ENCODE measurements around the gene KDM6A. TPM values are rescaled to one million over a fixed set of nuclear protein-coding genes. Genes with fewer than 3 reads are reported as not detected.

Gene KDM6A
- total and polyA plus RNA-seq, 2 of the 13 experiments (the other 11 are each of a cell fraction or from before 2014, with no cell fraction given) = 16.7 to 18.2 TPM

GRCh38 chrX:44871931-44872820 is 812 bp upstream of the KDM6A start (continued):
- TF ChIP-seq RXRA (CRISPR knock-in tag; IDR thresholded peaks at IDR 0.05) (no peak), MAF1 (CRISPR knock-in tag; IDR thresholded peaks at IDR 0.05; ENCODE audit: borderline replicate concordance) (no peak), PRMT3 (CRISPR knock-in tag; IDR thresholded peaks at IDR 0.05; ENCODE audit: borderline replicate concordance, low read depth) (no peak), ZNF124 (CRISPR knock-in tag; IDR thresholded peaks at IDR 0.05) (no peak), KLF16 (CRISPR knock-in tag; IDR thresholded peaks at IDR 0.05) (no peak), HNRNPK (IDR thresholded peaks at IDR 0.05; ENCODE audit: low read depth, low read length, poor library complexity, severe bottlenecking) (peak; percentile 55), ZNF3 (CRISPR knock-in tag; IDR thresholded peaks at IDR 0.05) (no peak), ZNF256 (CRISPR knock-in tag; conservative IDR thresholded peaks at IDR 0.05) (no peak), CBFB (CRISPR knock-in tag; IDR thresholded peaks at IDR 0.05) (no peak), KLF13 (CRISPR knock-in tag; IDR thresholded peaks at IDR 0.05) (no peak), MLLT10 (CRISPR knock-in tag; IDR thresholded peaks at IDR 0.05) (no peak), TP53 (CRISPR knock-in tag; conservative IDR thresholded peaks at IDR 0.05) (no peak), SRSF4 (IDR thresholded peaks at IDR 0.05; ENCODE audit: low read depth, low read length, poor library complexity, severe bottlenecking) (no peak), SNRNP70 (IDR thresholded peaks at IDR 0.05; ENCODE audit: low read depth, low read length) (no peak), ZNF510 (CRISPR knock-in tag; IDR thresholded peaks at IDR 0.05; ENCODE audit: low read depth) (no peak), LRRFIP1 (CRISPR knock-in tag; conservative IDR thresholded peaks at IDR 0.05) (no peak), HMGA1 (CRISPR knock-in tag; conservative IDR thresholded peaks at IDR 0.05) (no peak), ZNF367 (CRISPR knock-in tag; IDR thresholded peaks at IDR 0.05; ENCODE audit: borderline replicate concordance) (no peak), EHMT2 (IDR thresholded peaks at IDR 0.05; ENCODE audit: borderline replicate concordance, low read depth, low read length) (no peak), ZNF879 (CRISPR knock-in tag; IDR thresholded peaks at IDR 0.05) (no peak), ZNF772 (CRISPR knock-in tag; IDR thresholded peaks at IDR 0.05) (no peak), ZNF569 (CRISPR knock-in tag; IDR thresholded peaks at IDR 0.05; ENCODE audit: borderline replicate concordance) (no peak), ZNF546 (CRISPR knock-in tag; conservative IDR thresholded peaks at IDR 0.05) (no peak), ZMAT5 (CRISPR knock-in tag; IDR thresholded peaks at IDR 0.05; ENCODE audit: borderline replicate concordance, low read depth) (no peak), ZNF530 (CRISPR knock-in tag; IDR thresholded peaks at IDR 0.05; ENCODE audit: low read depth) (no peak), XBP1 (CRISPR knock-in tag; IDR thresholded peaks at IDR 0.05) (no peak), ZNF160 (CRISPR knock-in tag; IDR thresholded peaks at IDR 0.05) (no peak), TIGD3 (CRISPR knock-in tag; IDR thresholded peaks at IDR 0.05; ENCODE audit: borderline replicate concordance) (no peak)
